GM18499 (cell line): ENCODE results near the gene NR2C2.
"Not testable (repeated sequence)": the region's sequence is repeated elsewhere in the genome, so short reads cannot be mapped to it uniquely, and the experiment has no call there.

ENCODE experiments used
- ATAC-seq: cut with Tn5 transposase; IDR thresholded peaks from one replicate; pipeline ENCODE4 v1.9.1; 2021; ENCODE audit warnings: moderate number of reproducible peaks; ENCODE audit not compliant: insufficient read depth, unreplicated experiment

The NR2C2 gene

DNA sequence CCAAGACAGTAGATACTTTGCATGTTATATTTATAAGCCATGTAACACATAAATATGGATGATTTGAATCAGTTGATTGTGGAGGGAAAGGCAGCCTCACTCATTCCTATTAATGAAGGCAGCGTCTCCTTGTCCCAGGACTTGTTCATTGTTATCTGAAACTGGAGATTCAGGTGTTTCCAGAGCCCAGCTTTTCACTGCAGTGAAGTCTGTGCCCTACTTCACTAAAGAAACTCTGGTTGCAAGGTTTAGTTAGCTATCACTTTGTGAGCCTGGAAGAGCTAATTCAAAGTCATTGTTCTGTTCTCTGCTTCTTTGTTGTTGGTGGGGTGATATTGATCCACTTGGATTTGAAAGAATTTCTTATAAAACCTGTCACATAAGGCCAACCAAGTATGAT is 9.8 kb downstream of the NR2C2 start:
- no peak for ATAC-seq

DNA sequence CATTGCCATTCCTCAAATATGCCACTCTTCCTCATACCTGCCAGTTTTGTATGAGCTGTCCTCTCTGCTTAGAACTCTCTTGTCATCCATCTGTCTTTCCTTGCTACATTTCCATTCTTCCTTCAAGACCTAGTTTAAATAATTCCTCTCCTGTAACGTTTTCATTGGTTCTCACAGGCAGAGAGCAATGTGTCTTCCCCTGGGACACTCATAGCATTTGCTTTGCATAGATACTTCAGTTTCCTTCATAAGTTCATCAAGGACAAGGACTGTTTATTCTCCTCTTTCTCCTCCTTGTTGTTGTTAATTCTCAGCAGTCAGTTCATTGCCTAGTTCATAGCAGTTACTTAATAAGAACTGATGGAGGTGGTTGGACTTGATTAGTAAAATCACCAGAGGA is 10.5 kb downstream of the NR2C2 start:
- no peak for ATAC-seq

- ATAC-seq = no peak
These were observed 12.1 kb downstream of the NR2C2 start for GRCh38 chr3:14959359-14959943.

GRCh38 chr3:14962762-14963161 is 15.4 kb downstream of the NR2C2 start:
- ATAC-seq = no peak

GRCh38 chr3:14967285-14967684 is 19.9 kb downstream of the NR2C2 start:
- no peak for ATAC-seq

- no peak for ATAC-seq
These were observed 22.3 kb downstream of the NR2C2 start for GRCh38 chr3:14969671-14970070.

- ATAC-seq = no peak
These were observed 28.9 kb downstream of the NR2C2 start for GRCh38 chr3:14976317-14976716.

- ATAC-seq = no peak
These were observed 33.3 kb downstream of the NR2C2 start for GRCh38 chr3:14980689-14981088.

GRCh38 chr3:14984581-14985113 is 37.3 kb downstream of the NR2C2 start:
- no peak for ATAC-seq

DNA sequence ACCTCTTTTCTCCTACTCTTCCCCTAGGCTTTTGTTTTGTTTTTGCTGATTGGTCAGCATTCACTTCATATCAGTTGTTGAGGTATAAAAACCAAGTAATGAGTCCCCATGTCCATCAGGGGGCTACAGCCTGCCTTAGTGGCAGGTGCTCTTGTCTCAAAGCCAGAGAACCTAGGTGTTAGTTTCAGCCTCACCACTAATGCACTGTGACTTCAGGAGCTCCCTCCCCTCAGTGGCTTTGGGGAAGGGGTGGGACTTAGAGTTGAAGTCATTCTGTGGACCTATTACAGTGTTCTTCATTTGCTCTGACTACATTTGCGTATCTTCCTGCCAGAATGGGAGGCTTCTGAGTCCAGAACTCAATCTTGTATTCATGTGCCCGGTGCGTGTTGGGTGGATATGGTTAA is 41.6 kb downstream of the NR2C2 start:
- peak; percentile 97 for ATAC-seq

GRCh38 chr3:14989943-14990779 is 42.8 kb downstream of the NR2C2 start:
- ATAC-seq = no peak

- no peak for ATAC-seq
These were observed 43.4 kb downstream of the NR2C2 start for GRCh38 chr3:14990780-14991148.

GRCh38 chr3:14991151-14991742 is 43.9 kb downstream of the NR2C2 start:
- no peak for ATAC-seq

- no peak for ATAC-seq
These were observed 44.6 kb downstream of the NR2C2 start for GRCh38 chr3:14991818-14992612.

DNA sequence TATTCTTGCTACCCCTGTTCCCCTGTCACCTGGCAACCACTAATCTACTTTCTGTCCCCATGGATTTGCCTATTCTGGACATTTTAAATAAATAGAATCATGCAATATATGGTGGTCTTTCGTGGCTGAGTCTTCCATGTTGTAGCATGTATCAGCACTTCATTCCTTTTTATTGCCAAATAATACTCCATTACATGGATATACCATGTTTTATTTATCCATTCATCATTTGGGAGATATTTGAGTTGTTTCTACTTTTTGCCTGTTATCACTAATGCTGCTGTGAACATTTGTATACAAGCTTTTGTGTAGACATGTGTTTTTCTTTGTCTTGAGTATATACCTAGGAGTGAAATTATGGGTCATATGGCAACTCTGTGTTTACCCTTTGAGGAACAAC is 50.6 kb downstream of the NR2C2 start:
- ATAC-seq = no peak

GRCh38 chr3:14999182-14999581 is 51.8 kb downstream of the NR2C2 start:
- ATAC-seq = not testable (repeated sequence)

DNA sequence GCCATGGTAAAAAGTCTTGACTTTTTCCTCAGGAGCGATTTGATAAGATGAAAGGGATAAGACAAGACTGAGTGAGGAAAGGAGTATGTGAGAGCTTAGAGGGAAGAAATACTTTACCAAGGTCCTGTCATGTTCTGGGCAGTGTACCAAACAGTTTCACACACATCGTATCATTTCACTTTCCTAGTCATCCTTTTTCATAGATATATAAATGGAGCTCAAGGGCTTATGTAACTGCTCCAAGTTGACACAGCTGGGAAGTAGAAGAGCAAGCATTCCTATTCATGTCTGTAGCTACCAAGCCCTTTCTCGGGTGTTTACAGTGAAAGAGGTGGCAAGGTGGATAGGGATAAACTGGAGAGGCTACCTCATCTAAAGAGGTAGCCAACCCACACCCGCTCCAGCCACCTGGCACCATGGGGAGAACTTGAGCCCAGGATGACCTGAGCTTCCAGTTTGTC is 60.3 kb downstream of the NR2C2 start:
- ATAC-seq = no peak

DNA sequence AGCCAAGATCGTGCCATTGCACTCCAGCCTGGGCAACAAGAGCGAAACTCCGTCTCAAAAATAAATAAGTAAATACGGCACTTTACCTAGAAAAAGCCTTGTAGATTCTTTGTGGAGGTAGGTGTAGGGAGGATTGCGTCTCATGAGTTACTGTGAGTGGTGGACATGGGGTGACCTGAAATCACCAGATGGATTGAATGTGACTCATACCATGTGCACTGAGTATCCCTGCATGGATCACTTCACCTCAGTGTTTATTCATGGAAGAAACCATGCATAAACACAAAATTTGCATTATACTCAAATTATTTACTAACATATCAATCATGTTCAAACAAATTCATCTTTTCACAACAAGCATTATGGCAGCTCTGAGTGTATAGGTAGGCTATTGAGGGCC is 61.8 kb downstream of the NR2C2 start:
- ATAC-seq = no peak

GRCh38 chr3:15010664-15011063 is 63.3 kb downstream of the NR2C2 start:
- no peak for ATAC-seq

DNA sequence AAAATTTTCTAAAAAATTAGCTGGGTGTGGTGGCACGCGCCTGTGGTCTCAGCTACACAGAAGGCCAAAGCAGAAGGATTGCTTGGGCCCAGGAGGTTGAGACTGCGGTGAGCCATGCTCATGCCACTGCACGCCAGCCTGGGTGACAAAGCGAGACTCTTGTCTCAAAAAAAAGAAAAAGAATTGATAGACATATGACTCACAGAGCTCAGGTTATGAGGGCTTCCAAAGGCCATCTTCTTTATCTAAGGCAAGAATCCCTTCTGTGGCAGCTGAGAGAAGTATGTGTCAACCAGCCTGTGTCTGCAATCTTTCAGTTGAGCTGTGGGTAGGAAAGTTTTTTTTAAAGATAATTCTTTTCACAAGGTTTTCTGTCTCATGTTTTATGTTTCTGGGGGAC is 63.8 kb downstream of the NR2C2 start:
- no peak for ATAC-seq
